ENCODE results near the gene CDC34. TPM values are rescaled to one million over a fixed set of nuclear protein-coding genes. Genes with fewer than 3 reads are reported as not detected.

Gene CDC34
- total RNA-seq, 1 experiment from 2014 or later = 112 TPM

DNA sequence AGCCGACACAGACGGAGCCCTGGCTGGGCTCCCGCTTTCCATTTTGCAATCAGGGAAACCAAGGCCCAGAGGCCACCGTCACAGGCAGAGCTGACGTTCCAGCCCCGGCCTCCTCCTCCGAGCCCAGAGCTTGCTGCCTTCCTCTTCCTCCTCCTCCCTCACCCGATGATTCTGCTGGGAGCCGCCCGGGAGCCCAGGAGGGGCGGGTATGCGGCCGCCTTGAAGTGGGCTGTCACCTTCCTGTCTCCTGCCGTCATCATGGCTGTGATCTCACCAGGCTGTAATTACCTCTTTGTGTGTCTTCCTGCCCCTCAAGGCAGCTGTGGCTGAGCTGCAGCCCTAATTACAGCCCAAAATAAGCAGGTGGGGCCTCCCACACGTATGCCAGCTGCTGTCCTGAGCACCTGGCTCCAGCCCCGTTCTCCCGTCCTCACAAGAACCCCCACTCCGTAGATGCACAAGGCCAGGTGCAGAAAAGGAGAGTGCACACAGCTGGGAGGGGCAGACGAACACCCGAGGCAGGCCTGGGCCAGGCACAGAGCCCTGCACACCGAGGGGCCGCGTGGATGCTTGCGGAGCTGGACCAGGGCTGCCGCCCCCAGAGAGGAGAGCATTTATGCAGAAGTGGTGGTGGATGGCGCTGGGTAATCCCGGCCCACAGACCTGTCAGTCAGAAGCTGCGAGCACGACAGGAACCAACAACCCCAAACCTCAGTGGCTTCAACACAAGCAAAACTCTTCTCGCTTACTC lies 20.3 kb upstream of the CDC34 start:
- no peak overlapping the region for H2BK20ac ChIP-seq (ENCODE audit: low read depth, low read length, poor library complexity, severe bottlenecking)
- H2BK12ac ChIP-seq (ENCODE audit: insufficient read length, low read depth, low read length) = no peak overlapping the region
- no peak overlapping the region for H2AFZ ChIP-seq (ENCODE audit: low read length)
- no peaks in the 10 kb centered on the region for H3K4me1 ChIP-seq (ENCODE audit: insufficient read depth, low read length)
- WGBS (ENCODE audit: extremely low coverage, insufficient read length, low lambda C conversion rate) = no CpG with 5 or more reads among the region's 30 CpGs
- no peak overlapping the region for H3K14ac ChIP-seq (ENCODE audit: insufficient read depth, low read length)
- H3K36me3 Mint-ChIP-seq (ENCODE audit: insufficient read depth in 1 of 3, low read depth in 3 of 3) = peaks cover 10 to 26% (median 10%) of the 10 kb centered on the region in 3 experiments; a peak in 6 of 7 replicates
- H3T11ph ChIP-seq (ENCODE audit: low read length) = no peak overlapping the region
- no peak overlapping the region for H2BK120ac ChIP-seq (ENCODE audit: low read depth, low read length, poor library complexity, severe bottlenecking)
- H3K23ac ChIP-seq (ENCODE audit: insufficient read length, low read depth, low read length) = no peak overlapping the region
- peak overlapping the region; percentile 53 to 77 for H3K4me3 Mint-ChIP-seq
- peak overlapping the region in 2 of 3 experiments; percentile 13 to 94; a peak in 3 of 7 replicates for H3K27ac Mint-ChIP-seq
- no peaks in the 10 kb centered on the region for H3K79me2 ChIP-seq (ENCODE audit: insufficient read depth, low read length)
- no peak overlapping the region for H3K27ac ChIP-seq (ENCODE audit: insufficient read length, low read depth, low read length)
- H3K9me3 ChIP-seq (ENCODE audit: control insufficient read depth, low read depth, low read length) = no peaks in the 10 kb centered on the region
- no peak overlapping the region for H4K5ac ChIP-seq (ENCODE audit: insufficient read length, low read depth, low read length)
- peaks cover 8% of the 10 kb centered on the region for H3K23me2 ChIP-seq (ENCODE audit: insufficient read length, low read depth, low read length, poor library complexity, severe bottlenecking)
- no peak overlapping the region for H3K9ac ChIP-seq (ENCODE audit: extremely low read depth, insufficient read length, low read length)
- H2AK5ac ChIP-seq (ENCODE audit: insufficient read length, low read length) = no peak overlapping the region
- H3K18ac ChIP-seq (ENCODE audit: insufficient read length, low read depth, low read length) = no peak overlapping the region
- H4K20me1 ChIP-seq (ENCODE audit: control insufficient read depth, insufficient read depth, insufficient read length) = peaks cover 5% of the 10 kb centered on the region
- peaks cover 19 to 20% of the 10 kb centered on the region in 2 experiments for H3K4me1 Mint-ChIP-seq
- no peak overlapping the region for H2BK15ac ChIP-seq (ENCODE audit: low read depth, low read length)
- TF ChIP-seq, protein P1, sequence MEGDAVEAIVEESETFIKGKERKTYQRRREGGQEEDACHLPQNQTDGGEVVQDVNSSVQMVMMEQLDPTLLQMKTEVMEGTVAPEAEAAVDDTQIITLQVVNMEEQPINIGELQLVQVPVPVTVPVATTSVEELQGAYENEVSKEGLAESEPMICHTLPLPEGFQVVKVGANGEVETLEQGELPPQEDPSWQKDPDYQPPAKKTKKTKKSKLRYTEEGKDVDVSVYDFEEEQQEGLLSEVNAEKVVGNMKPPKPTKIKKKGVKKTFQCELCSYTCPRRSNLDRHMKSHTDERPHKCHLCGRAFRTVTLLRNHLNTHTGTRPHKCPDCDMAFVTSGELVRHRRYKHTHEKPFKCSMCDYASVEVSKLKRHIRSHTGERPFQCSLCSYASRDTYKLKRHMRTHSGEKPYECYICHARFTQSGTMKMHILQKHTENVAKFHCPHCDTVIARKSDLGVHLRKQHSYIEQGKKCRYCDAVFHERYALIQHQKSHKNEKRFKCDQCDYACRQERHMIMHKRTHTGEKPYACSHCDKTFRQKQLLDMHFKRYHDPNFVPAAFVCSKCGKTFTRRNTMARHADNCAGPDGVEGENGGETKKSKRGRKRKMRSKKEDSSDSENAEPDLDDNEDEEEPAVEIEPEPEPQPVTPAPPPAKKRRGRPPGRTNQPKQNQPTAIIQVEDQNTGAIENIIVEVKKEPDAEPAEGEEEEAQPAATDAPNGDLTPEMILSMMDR (conservative IDR thresholded peaks at IDR 0.05) = no peak
- peak overlapping the region; percentile 38 for H3K4me2 ChIP-seq (ENCODE audit: insufficient read depth, insufficient read length, low read length)
- no peak overlapping the region for H4K8ac ChIP-seq (replicated peaks; ENCODE audit: insufficient read length, low read depth, low read length)
- H3K27me3 ChIP-seq (ENCODE audit: insufficient read depth, low read length) = no peaks in the 10 kb centered on the region
- H2BK5ac ChIP-seq (ENCODE audit: insufficient read length, low read length) = no peak overlapping the region
- no peak overlapping the region for H3K56ac ChIP-seq (ENCODE audit: insufficient read length, low read depth, low read length)
- DNase-seq = peak; percentile 78
- peaks cover 9% of the 10 kb centered on the region for H3K27me3 Mint-ChIP-seq (ENCODE audit: low read depth)
- H4K91ac ChIP-seq (ENCODE audit: insufficient read length, low read depth, low read length) = no peak overlapping the region
- no peaks in the 10 kb centered on the region for H3K79me1 ChIP-seq (ENCODE audit: insufficient read depth, low read depth, low read length, poor library complexity, severe bottlenecking)
- H3K9me3 Mint-ChIP-seq = peaks cover 5 to 7% of the 10 kb centered on the region in 2 experiments; a peak in 3 of 5 replicates
- no peak overlapping the region for H3K4ac ChIP-seq (ENCODE audit: low read depth, low read length)

Data from H9 (cell line).